HG03442 (cell line): ENCODE measurements around the gene UTS2.

Experiments
- ATAC-seq: cut with Tn5 transposase; IDR thresholded peaks from one replicate; pipeline ENCODE4 v1.9.1; 2021; ENCODE audit warnings: mild to moderate bottlenecking, moderate library complexity; ENCODE audit not compliant: unreplicated experiment

UTS2 gene

GRCh38 chr1:7813677-7814373 lies 39.0 kb downstream of the UTS2 start:
- no peak for ATAC-seq

GRCh38 chr1:7811476-7811875 lies 41.4 kb downstream of the UTS2 start:
- ATAC-seq = no peak

- no peak for ATAC-seq
Observed at GRCh38 chr1:7810395-7810794, 42.5 kb downstream of the UTS2 start.

GRCh38 chr1:7809742-7810141 lies 43.1 kb downstream of the UTS2 start:
- ATAC-seq = no peak

- no peak for ATAC-seq
Observed at GRCh38 chr1:7808253-7808844, 44.5 kb downstream of the UTS2 start.

GRCh38 chr1:7805460-7805859 lies 47.4 kb downstream of the UTS2 start:
- no peak for ATAC-seq
